Activated CD8-positive, alpha-beta memory T cell treated with anti-CD3 and anti-CD28 coated beads for 24 hours (primary cell): ENCODE measurements around the gene SLC2A5.
"Not testable (repeated sequence)": the region's sequence is repeated elsewhere in the genome, so short reads cannot be mapped to it uniquely, and the experiment has no call there.

ENCODE experiments used
- DNase-seq: peaks from one replicate; pipeline ENCODE4 v3.0.0-alpha.2; 2020

The SLC2A5 gene

DNA sequence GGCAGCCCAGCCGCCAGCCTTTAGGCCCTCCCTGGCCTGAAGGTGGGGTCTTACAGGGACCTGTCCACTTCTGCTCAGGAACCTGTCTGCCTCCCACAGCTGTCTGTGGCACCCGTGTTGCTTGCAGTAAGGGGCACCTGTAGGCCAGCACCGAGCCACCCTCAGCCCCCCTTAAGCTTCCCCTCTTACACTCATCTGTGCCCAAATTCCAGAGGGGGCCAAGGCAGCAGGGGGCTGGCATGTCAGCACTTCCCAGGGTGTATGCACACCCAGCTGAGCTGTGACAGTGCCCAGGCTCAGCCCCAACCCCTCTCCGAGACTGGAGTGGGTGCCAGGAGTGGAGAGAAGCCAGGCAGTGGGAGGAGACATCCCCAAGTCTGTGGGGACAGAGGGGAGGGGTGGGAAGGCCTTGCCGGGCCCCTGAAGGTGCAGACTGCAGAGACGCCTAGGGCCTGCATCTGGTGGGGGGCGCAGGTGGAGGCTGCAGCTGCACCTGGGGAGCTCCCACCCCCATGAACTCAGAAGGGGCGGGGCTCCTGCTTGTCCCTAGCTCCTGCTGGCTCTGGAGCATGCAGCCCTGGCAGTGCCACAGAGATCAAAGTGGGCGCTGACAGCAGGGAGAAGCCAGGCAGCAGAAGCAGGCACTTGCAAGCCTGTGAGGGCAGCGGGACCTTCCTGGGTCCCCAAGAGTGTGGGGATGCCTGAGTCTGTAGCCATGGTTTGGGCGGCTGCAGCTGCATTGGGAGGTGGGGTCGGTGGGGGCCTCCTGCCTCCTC lies 37.8 kb downstream of the SLC2A5 start:
- DNase-seq: no peak

DNA sequence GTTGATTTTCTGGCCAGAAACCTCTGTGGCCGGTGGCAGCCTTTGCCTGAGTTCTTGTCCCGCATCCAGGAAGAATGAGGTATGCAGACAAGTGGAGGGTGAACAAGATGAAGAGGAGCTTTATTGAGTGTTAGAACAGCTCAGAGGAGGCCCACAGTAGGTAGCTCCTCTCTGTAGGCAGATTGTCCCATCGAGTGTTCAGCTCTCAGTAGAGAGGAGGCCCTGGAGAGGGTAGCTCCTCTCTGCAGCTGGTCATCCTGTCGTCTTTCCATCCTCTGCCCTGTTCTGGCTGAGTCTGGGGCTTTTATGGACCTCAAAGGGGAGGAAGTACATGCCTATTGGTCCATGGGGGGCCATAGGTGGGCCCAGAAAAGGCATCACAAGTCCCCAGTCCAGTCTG lies 38.4 kb downstream of the SLC2A5 start:
- DNase-seq: not testable (repeated sequence)

DNA sequence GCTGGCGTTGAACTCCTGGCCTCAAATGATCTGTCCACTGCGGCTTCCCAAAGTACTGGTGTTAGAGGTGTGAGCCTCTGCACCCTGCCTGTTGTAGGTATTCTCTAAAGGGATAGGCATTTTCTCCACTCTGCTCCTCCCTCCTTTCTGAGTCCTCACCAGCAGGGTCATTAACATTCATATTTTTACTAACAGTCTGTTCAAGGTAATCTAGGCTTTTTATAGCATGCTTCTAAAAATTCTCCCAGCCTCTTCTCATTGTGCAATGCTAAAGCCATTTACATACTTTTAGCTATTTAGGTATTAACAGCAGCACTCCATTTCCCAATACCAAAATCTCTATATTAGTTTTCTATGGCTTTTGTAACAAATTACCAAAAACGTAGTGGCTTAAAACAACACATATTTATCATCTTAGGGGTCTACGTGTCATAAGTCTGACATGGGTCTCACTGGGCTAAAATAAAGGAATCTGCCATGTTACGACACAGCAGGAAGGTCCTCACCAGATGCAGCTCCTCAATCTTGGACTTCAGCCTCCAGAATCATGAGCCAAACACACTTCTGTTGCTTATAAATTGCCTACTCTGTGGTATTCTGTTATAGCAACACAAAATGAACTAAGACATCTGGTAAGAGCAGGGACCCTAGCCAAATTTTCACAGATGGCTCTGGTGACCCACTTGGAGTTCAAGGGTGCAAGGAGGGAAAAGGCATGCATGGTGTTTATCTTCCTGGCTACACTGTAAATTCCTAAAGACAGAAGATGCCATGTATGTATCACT lies 40.3 kb downstream of the SLC2A5 start:
- DNase-seq: no peak

DNA sequence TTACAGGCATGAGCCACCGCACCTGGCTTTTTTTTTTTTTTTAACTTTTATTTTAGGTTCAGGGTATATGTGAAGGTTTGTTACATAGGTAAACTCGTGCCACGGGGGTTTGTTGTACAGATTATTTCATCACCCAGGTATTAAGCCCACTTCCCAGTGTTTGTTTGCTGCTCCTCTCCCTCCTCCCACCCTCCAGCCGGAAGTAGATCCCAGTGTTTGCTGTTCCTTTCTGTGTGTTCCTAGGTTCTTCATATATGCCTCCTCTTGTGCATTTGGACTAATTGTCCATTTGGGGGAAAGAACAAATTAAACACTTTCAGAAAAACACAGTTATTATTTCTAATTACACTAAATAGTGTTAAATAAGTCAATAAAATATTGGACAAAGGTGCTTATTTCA lies 42.1 kb downstream of the SLC2A5 start:
- no peak for DNase-seq

DNA sequence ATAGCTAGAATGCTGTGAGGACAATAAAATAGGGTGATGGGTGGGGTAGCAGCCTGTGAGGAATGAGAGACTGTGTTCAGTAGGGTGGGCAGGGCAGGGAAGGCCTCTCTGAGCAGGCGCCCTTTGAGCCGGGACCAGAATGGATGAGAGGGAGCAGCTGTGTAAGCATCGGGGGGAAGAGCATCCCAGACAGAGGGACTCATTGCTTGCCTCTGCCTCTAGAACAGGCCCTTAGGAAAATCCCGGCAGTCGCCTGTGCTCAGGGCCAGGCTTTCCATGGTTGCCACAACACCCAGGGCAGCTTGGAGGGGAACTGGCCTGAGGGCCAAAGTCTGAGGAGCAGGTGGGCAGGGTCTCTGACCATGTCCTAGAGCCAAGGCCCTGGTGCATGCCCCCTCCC lies 44.0 kb downstream of the SLC2A5 start:
- DNase-seq: no peak

DNA sequence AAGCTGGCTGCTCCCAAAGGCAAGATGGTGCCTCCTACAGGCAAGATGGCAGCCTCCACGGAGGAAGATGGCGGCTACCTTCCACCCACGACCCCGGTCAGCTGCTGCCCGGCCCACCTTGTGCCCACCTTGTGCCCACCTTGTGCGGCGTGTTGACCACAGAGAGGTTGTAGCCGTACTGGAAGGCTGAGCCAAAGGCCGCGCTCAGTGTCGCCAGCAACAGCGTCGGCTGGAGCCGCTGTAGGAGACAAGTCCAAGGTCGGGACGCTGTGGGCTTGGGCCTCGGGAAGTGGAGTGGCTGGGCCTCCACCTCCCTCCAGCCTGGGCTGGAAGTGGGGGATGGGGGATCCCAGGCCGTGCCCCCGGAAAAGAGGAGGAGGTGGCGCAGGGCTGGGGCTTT lies 44.6 kb downstream of the SLC2A5 start:
- no peak for DNase-seq

DNA sequence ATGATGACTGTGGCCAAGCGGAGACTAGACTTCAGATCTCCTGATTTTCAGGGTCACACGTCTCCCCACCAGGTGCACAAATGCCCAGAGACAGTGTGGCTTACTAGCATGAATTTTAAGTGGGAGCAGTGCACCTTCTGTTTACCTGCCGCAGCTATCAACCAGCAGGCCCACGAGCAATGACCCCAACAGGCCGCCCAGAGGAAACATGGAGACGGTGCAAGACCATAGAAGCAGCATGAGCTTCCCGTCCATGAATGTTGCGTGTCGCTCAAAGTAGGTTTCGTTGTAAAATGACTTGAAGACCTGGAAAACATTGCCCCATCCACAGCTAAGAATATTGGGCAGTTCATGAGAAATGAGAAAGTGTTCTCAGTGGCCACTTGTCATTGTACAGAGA lies 46.7 kb downstream of the SLC2A5 start:
- DNase-seq: no peak

DNA sequence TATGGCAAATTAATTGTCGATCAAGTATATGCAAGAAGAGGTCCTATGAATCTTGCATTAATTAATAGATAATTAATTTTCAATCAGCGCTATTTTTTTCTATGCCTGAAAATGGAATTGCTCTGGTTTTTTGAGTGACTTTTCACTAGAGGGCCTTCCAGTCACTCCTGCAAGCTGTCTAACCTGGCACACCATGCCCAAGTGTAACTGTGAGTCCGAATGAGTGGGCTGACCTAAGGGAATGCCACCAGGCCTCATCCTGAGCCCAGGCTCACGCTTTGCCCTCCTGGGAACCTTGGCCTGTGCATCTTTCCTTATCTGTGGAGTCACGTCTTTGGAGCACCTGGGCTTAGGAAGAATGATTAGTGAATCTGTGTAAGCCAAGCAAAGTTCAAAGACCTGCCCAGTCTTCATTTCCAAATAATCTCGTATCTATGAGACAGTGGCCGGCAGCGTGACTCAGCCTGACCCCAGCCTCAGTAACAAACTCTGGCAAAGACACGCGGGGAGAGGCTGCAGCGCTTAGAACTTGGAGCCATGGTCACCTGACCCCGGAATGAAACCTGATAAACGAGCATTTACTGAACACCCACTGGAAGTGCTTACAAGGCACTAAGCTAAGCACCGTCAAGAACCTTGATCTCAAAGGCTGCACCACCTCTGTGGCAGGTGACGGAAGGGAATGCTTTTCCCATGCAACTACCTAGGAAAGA lies 47.3 kb downstream of the SLC2A5 start:
- not testable (repeated sequence) for DNase-seq

DNA sequence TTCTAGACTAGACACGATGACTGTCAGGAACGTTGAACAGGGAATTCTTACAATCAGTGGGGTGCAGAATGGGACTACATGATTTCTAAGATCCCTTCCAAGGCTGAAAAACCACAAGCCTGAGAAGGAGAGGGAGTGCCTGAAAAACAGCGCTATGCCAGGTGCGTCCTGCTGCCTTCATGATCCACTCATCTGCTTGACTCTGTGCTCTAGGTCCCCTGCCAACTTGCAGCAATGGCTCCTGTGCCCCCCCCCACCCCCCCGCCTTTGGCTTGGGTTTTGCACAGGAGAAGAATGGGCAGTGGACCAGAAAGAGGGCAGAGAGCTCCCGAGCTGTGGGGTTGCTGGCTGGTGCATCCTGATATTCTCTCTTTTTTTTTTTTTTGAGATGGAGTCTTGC lies 49.1 kb downstream of the SLC2A5 start:
- DNase-seq: no peak

DNA sequence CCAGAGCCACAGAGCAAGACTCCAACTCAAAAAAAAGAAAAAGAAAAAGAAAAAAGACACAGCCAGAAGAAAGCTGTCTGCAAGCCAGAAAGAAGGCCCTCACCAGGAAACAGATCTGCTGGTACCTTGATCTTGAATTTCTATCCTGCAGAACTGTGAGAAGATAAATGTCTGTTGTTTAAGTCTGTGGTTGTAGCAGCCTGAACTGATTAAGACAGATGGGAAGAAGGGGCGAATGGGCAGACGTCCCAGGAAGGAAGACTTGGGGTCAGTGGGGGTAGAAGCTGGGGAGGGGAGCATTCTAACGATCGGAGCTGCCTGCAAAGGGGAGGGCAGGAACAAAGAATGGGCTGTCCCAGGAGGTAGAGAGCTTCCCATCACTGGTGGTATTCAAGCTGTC lies 49.5 kb downstream of the SLC2A5 start:
- DNase-seq: no peak

DNA sequence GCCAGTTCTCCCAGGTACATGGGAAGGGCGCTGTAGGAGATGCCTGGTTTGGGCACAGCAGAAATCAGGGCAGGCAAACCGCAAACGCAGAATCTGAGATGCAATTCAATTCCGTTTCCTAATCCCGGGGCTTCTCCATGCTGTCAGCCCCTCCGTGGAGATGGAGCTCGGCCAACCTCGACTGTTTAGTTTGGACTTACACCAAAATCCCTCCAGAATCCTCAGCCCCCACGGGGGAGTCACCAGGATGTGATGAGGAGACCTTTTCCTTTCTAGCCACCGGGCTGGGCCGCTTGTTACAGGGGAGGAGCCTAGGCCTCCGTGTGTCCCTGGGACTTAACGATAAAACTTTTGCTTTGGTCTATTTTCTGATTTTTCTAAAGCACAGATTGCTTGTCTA lies 51.1 kb downstream of the SLC2A5 start:
- DNase-seq: no peak

DNA sequence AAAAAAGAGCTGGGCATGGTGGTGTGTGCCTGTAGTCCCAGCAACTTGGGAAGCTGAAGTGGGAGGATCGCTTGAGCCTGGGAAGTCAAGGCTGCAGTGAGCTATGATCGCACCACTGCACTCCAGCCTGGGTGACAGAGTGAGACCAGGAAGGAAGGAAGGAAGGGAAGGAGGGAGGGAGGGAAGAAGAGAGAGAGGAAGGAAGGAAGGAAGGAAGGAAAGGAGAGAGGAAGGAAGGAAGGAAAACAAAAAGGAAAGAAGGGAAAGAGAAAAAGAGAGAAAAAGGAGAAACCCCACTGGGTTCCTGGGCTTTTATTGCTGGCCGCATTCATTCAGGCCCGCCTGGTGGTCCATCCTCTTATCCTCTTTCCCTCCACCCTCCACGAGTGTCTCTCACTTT lies 53.0 kb downstream of the SLC2A5 start:
- DNase-seq: no peak

DNA sequence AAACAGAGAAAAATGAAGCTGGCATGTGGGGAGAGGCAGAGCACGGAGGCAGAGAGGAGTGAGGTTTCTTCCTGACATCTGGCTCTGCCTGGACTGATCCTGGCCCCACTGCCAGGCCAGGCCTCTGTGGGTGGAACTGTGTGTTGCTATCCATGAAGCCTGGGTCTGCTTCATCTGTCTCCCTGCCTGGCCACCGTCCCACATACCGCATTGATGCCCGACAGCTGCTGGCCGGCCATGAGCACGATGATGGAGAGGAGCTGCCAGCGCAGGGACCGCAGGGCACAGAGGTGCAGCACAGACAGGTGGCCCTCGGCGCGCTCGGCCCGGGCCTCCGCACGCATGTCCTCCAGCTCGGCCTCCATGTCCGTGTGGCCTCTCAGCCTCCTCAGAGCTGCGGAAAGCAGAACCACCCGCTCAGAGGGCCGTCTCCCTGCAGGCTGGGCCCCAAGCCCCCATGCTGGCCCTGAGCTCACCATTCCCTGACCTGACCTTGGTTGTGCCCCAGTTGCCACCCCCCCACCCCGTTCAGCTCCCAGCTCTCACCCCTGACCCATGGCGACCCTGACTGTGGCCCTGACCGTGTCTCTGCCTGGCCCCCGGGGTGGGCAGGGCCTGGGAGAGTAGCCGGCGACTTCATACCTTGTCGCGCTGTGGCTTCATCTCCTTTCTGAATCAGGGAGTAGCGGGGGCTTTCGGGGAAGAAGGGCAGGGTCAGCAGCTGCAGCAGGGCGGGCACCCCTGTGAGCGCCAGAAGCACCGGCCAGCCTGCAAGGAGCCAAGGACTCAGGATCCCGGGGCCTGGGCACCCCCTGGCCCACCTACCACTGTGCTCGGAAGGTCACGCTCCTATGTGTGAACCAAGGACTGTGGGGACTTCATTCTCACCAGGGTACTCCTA lies 54.7 kb downstream of the SLC2A5 start:
- DNase-seq: no peak

DNA sequence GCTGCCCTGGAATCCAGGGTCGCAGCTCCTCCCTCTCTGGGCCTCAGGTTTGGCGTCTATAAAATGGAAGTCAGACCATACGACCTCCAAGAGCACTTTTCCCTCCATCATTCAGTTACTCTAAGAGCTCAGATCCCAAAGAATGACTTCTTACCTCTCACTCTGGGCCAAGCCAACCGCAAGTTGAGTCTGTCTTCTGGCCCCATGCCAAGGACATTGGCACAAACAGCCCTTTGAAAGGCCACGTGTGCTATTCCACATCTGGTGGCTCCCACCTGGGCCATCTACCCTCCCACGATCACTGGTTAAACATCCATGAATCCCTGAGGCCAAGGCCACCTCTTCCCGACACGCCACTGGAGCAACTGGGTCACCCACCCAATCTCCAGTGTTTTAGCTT lies 55.6 kb downstream of the SLC2A5 start:
- no peak for DNase-seq

DNA sequence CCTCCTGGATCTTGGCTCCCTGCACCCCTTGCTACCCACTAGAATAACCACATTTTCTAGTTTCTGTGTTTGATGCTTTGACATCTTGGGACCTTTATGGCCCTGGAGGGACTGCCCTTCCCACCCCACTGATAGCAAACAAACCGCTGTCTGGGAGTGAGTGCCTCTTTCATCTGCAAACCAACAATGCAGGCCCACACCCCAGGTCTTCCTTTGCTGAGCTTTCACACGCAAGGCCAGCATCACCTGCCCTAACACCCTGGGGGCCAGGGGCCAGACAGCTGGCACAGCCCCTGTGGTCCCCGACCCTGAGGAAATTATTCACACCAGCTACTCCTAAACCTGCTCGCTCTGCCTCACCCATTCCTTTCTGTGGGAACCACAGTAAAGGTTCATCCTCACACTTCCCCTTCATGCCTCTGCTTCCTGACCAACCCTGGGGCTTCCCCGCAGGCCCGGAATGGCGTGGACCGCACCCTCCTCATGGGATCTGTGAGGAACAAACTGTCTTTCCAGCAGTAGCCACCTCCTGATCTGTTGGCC lies 58.6 kb downstream of the SLC2A5 start:
- no peak for DNase-seq

DNA sequence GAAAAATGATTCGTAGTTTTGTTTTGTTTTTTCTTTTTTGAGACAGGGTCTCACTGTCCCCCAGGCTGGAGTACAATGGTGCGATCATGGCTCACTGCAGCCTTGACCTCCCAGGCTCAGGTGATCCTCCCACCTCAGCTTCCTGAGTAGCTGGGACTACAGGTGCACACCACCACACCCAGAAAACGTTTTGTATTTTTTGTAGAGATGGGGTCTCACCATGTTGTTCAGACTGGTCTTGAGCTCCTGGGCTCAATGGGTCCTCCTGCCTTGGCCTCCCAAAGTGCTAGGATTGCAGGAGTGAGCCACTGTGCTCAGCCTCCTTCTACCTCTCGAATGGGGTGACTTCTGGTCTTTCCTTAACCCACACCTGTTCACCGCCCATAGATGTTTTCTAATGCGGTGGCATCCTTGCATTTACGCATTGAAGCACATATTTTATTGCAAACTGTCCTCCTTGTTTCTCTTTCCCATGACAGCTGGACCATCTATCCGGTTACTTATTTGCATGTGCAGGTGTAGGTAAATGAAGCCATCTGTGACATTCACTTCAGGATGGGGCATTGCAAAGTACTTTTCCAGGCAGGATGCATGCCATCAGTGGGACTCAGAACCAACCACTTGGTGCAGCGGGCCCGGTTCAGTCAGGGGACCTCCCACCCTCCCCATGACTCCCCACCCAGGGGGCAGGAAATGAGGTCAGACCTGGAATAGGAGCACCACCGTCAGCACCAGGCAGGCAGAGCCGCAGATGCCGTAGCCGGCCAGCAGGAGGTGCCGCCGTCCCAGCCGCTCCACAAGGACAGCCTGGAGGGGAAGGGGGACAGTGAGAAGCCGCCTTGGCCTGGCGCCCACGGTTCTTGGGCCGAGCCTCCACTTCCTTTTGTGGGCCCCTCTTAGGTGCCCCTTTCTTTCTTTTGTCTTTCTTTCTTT lies 59.7 kb downstream of the SLC2A5 start:
- no peak for DNase-seq

DNA sequence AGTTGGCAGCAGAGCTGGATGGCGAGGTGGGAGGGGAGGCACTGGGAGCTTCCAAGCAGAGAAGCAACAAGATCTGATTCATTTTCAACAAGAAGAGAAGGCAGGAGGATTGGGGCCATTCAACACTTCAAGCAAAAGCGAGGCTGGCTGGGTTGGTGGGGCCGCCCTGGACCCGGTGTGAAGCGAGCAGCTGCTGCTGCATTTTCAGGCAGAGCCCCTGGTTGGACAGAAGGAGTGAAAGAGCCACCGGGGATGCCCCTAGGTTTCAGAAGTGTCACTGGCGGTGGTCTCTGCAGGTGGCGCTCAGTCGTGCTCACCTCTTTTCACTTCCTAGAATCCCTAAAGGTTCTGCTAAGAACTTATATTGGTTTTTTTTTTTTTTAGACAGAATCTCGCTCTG lies 61.2 kb downstream of the SLC2A5 start:
- no peak for DNase-seq

DNA sequence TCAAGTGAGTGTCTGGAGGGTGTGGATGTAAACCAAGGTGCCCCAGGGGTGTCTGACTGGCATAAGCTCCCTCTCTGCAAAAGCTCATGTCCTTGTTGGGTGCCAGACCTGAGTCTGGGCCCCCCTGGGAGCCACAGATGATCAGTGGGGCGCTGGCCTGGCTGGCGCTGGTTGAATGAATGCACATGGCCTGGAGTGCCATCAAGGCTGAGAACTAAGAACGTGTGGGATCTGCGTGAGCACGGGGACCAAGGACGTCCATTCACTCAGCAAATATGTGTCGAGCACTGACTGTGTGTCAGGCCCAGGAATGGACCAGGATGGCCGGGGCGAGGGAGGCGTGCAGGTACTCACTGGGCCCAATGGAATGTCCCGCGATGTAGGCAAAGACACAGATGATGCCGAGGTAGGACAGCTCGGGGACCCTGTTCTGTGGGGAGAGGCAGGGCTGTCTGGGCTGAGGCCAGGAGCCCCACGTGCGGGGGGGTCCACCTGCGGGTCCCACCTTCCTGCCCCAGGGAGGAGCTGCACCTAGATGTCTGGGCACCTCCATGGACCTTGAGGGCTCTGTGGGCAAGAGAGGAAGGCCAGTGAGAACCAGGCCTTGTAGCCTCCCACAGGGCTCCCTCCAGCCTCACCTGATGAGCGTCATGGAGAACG lies 62.3 kb downstream of the SLC2A5 start:
- no peak for DNase-seq

DNA sequence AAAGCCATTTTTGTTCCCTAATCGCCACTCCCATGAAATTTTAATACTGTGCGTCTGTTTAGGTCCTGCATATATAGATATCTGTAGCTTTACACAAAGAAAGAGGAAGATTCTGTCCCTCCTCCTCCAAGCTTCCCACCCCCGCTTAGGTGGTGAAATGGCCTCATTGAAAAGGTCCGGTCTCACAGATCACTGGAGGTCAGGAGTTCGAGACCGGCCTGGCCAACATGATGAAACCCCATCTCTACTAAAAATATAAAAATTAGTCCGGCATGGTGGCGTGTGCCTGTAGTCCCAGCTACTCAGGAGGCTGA lies 64.1 kb downstream of the SLC2A5 start:
- no peak for DNase-seq

DNA sequence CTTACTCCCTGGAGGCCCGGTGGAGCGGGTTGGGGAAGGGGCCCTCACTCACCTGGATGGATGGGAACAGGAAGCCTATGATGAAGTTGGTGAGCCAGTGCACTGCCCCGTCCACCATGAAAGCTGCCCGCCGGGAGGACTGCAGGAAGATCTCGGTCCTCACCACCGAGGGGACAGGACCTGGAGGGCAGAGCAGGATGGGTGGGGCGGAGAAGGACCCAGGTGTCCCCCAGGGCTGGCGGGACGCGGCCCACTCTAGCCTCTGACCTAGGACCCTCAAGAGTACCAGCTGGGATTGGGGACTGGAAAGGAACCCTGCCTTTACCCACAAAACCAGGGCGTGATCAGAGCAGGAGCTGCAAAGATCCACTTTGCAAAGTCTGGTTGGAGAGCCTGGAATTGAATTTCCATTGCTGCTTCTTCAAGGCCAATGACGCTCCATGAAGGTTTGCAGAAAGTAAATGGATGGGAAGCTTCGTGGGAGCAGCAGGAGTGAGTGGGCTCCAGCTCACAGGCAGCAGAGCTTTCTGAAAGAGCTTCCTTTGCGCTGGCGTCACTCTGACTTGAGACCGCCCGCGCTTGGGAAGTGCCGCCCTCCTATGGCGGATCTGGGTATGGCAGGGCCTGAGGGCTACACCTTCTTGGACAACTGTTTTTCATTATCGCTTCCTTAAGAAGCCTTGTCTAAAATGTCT lies 64.6 kb downstream of the SLC2A5 start:
- DNase-seq: peak; percentile 96
